Endothelial cell of umbilical vein (primary cell): ENCODE measurements around the gene ANKRD50. TPM values are rescaled to one million over a fixed set of nuclear protein-coding genes. Genes with fewer than 3 reads are reported as not detected.

Source experiments
- BruUV-seq: library from RNA; stranded (reverse); fragments of 400-500 nt; replicated peaks from 2 replicates; lab custom pipeline; 2021; lab: Mats Ljungman, UMichigan
- CTCF ChIA-PET: fragments of 300-600, 350-600 bp; sonication (Branson Sonifier 250); formaldehyde crosslinking; loops from one replicate; lab custom pipeline; 2021; ENCODE audit warnings: antibody characterized with exemption, inconsistent platforms; lab: Charles Lee
- POLR2A ChIA-PET: fragments of 300-600, 350-600 bp; sonication (Branson Sonifier 250); formaldehyde crosslinking; loops from one replicate; lab custom pipeline; 2021; ENCODE audit warnings: antibody characterized with exemption, inconsistent platforms; lab: Charles Lee
- DNase-seq: peaks from one replicate; pipeline ENCODE4 v3.0.0-alpha.2; 2011; ENCODE audit warnings: low read depth, low spot score
- FAIRE-seq: peaks from 2 replicates; lab custom pipeline; 2011; peaks lifted over from hg19 to GRCh38; lab: Jason Lieb, UNC
- H2AFZ ChIP-seq: 2 replicates; pipeline ENCODE4 v1.6.0; 2012; ENCODE audit warnings: low read depth, low read length, control low read depth, inconsistent platforms
- H3K27ac ChIP-seq: 2 replicates; pipeline ENCODE4 v1.5.1; 2011; ENCODE audit warnings: low read depth, mild to moderate bottlenecking, control low read depth, low read length, moderate library complexity; ENCODE audit not compliant: insufficient read depth
- H3K27me3 ChIP-seq, 2 experiments: 2 replicates each; pipeline versions ENCODE4 v1.6.0 to v1.6.1; 2011; ENCODE audit warnings: low read length in 2 of 2, mixed read lengths in 1 of 2; ENCODE audit not compliant: control insufficient read depth in 2 of 2, insufficient read depth in 2 of 2
- H3K36me3 ChIP-seq, 2 experiments: 2 replicates in 1 of 2; 3 replicates in 1 of 2; pipeline ENCODE4 v1.5.1; 2011; ENCODE audit warnings: low read length in 2 of 2, mild to moderate bottlenecking in 1 of 2, moderate library complexity in 1 of 2; ENCODE audit not compliant: control insufficient read depth in 2 of 2, insufficient read depth in 2 of 2; ENCODE audit errors: extremely low read depth in 1 of 2
- H3K4me1 ChIP-seq: 3 replicates; pipeline ENCODE4 v1.5.1; 2011; ENCODE audit warnings: mild to moderate bottlenecking, low read length; ENCODE audit not compliant: control insufficient read depth, insufficient read depth; ENCODE audit errors: extremely low read depth
- H3K4me2 ChIP-seq: 2 replicates; pipeline ENCODE4 v1.6.1; 2011; ENCODE audit warnings: low read length, control low read depth, mixed read lengths; ENCODE audit not compliant: insufficient read depth
- H3K4me3 ChIP-seq, 3 experiments: fragments of 200-600 bp in 1 of 3; sonication (generic), shearing (Covaris generic) in 1 of 3; replicated peaks in 1 of 3; 2 replicates each; pipeline ENCODE4 v1.5.1; 2011 to 2016; ENCODE audit warnings: control low read depth in 3 of 3, low read length in 3 of 3, mild to moderate bottlenecking in 2 of 3, inconsistent platforms in 1 of 3, low read depth in 1 of 3, moderate library complexity in 1 of 3; ENCODE audit not compliant: insufficient read depth in 1 of 3
- H3K79me2 ChIP-seq: 2 replicates; pipeline ENCODE4 v1.6.0; 2012; ENCODE audit warnings: low read length, inconsistent platforms; ENCODE audit not compliant: control insufficient read depth, insufficient read depth
- H3K9ac ChIP-seq: replicated peaks from 2 replicates; pipeline ENCODE3; 2011; ENCODE audit warnings: low read length, control low read depth; ENCODE audit not compliant: insufficient read depth; ENCODE audit errors: extremely low read depth
- H3K9me1 ChIP-seq: replicated peaks from 3 replicates; pipeline ENCODE4 v1.6.0; 2011; ENCODE audit warnings: mild to moderate bottlenecking, low read length; ENCODE audit not compliant: control insufficient read depth, insufficient read depth; ENCODE audit errors: extremely low read depth
- H3K9me3 ChIP-seq: replicated peaks from 2 replicates; pipeline ENCODE4 v1.5.1; 2012; ENCODE audit warnings: low read length, inconsistent platforms; ENCODE audit not compliant: control insufficient read depth, insufficient read depth
- H4K20me1 ChIP-seq: replicated peaks from 2 replicates; pipeline ENCODE3; 2011; ENCODE audit warnings: mild to moderate bottlenecking, low read length; ENCODE audit not compliant: control insufficient read depth, insufficient read depth; ENCODE audit errors: extremely low read depth
- CTCF ChIP-seq, 2 donors: IDR thresholded peaks; 1 replicate in 1 of 2; 2 replicates in 1 of 2; pipeline ENCODE4 v1.5.1; 2011; ENCODE audit warnings: low read length in 2 of 2, mild to moderate bottlenecking in 2 of 2, moderate library complexity in 2 of 2, control low read depth in 1 of 2, inconsistent platforms in 1 of 2, low read depth in 1 of 2; ENCODE audit not compliant: insufficient read depth in 1 of 2; ENCODE audit errors: extremely low read depth in 1 of 2
- EZH2 ChIP-seq: IDR thresholded peaks from 2 replicates; pipeline ENCODE4 v1.6.1; 2012; ENCODE audit warnings: borderline replicate concordance, low read depth, mild to moderate bottlenecking, moderate library complexity, low read length, inconsistent platforms; ENCODE audit not compliant: severe bottlenecking
- FOS ChIP-seq: IDR thresholded peaks from 2 replicates; pipeline ENCODE4 v1.6.1; 2011; ENCODE audit warnings: mild to moderate bottlenecking, low read length, moderate library complexity, borderline replicate concordance; ENCODE audit not compliant: insufficient read depth
- GATA2 ChIP-seq: IDR thresholded peaks from 2 replicates; pipeline ENCODE4 v1.7.0; 2011; ENCODE audit warnings: low read depth, mild to moderate bottlenecking, moderate library complexity, mixed read lengths, low read length; ENCODE audit not compliant: insufficient read length, insufficient read depth
- JUN ChIP-seq: IDR thresholded peaks from 2 replicates; pipeline ENCODE4 v1.6.1; 2011; ENCODE audit warnings: borderline replicate concordance, low read depth; ENCODE audit not compliant: insufficient read length, insufficient read depth
- MAX ChIP-seq: IDR thresholded peaks from 2 replicates; pipeline ENCODE4 v1.6.1; 2011; ENCODE audit not compliant: insufficient read depth, insufficient read length
- MYC ChIP-seq: IDR thresholded peaks from one replicate; pipeline ENCODE4 v1.6.1; 2011; ENCODE audit warnings: mild to moderate bottlenecking, low read depth, low read length
- POLR2A ChIP-seq: IDR thresholded peaks from 2 replicates; pipeline ENCODE4 v1.6.1; 2012; ENCODE audit warnings: low read depth, mild to moderate bottlenecking, control low read depth, low read length
- POLR2AphosphoS5 ChIP-seq: IDR thresholded peaks from 2 replicates; pipeline ENCODE4 v1.6.1; 2012; ENCODE audit warnings: low read depth, mild to moderate bottlenecking, control low read depth, low read length, moderate library complexity; ENCODE audit not compliant: insufficient read depth
- dilution Hi-C: fragments of 300-500 bp; cut with MboI; formaldehyde crosslinking; loops from one replicate; pipeline ENCODE4 v1.15.0; 2019; ENCODE audit warnings: low sequenced_read_pairs; ENCODE audit not compliant: extremely low pct_ligation_motif_present
- intact Hi-C: fragments of 100-400 bp; cut with micrococcal nuclease; formaldehyde crosslinking; loops from one replicate; pipeline ENCODE4 v1.10.0; 2022
- polyA plus RNA-seq, 4 experiments: library from polyadenylated mRNA; depleted of rRNA in 3 of 4; stranded (reverse) in 3 of 4; unstranded in 1 of 4; fragments of >200 nt; gene quantifications; 2 replicates each; pipeline versions ENCODE4 v1.2.1 to v1.2.3, GENCODE V29; 2011 to 2012; ENCODE audit warnings: missing spikeins in 1 of 4
- total RNA-seq: library from RNA; stranded (reverse); gene quantifications from 2 replicates; pipeline ENCODE4 v1.2.3, GENCODE V29; 2021

The ANKRD50 gene
- total and polyA plus RNA-seq, 2 donors (not counting 3 experiments of a cell fraction or from before 2014, with no cell fraction given): 24.5 to 63.6 TPM

GRCh38 chr4:124642846-124643245 is 69.7 kb downstream of the ANKRD50 start:
- peaks cover 43% of the 10 kb centered on the region for H3K4me1 ChIP-seq
- FAIRE-seq (no peak), DNase-seq (no peak)
- TF ChIP-seq GATA2 (no peak), EZH2 (no peak), MAX (no peak), CTCF (IDR thresholded peaks at IDR 0.05; ENCODE audit: extremely low read depth in 1 of 2, insufficient read depth in 1 of 2, low read depth in 1 of 2, low read length in 2 of 2) (no peak), POLR2A (no peak), POLR2AphosphoS5 (no peak), MYC (no peak), FOS (no peak), JUN (no peak)
- BruUV-seq: no TSS peak
- no peak overlapping the region for H3K9ac ChIP-seq
- no peak overlapping the region for H3K4me2 ChIP-seq
- no peaks in the 10 kb centered on the region for H3K9me1 ChIP-seq
- dilution Hi-C loops: no loop called here
- no peak overlapping the region for H3K4me3 ChIP-seq
- H3K9me3 ChIP-seq: no peaks in the 10 kb centered on the region
- intact Hi-C loops: loop anchor here (5.0 kb wide), 1 partner anchor 311 kb away; no protein-coding TSS in a partner anchor
- CTCF ChIA-PET: interaction anchor here (0.9 kb wide), 1 partner anchor 309 kb away, joined by 3 read pairs; no protein-coding TSS in a partner anchor
- peaks cover 0 to 2% of the 10 kb centered on the region in 2 experiments for H3K36me3 ChIP-seq
- no peaks in the 10 kb centered on the region for H4K20me1 ChIP-seq
- H3K27ac ChIP-seq: peak overlapping the region; percentile 79
- no peaks in the 10 kb centered on the region for H3K27me3 ChIP-seq
- H3K79me2 ChIP-seq: no peaks in the 10 kb centered on the region
- POLR2A ChIA-PET: no interaction called here
- no peak overlapping the region for H2AFZ ChIP-seq
